ACC112 (cell line): ENCODE results near the gene TMEM203.

ENCODE experiments used
- H2AFZ ChIP-seq: fragments of 200-600 bp; sonication (generic); one replicate; pipeline ENCODE4 v1.6.0; 2017; ENCODE audit warnings: antibody characterized with exemption, low read length; ENCODE audit not compliant: unreplicated experiment
- H3K27ac ChIP-seq: fragments of 200-600 bp; sonication (generic); 2 replicates; pipeline ENCODE4 v1.5.1; 2014; ENCODE audit warnings: low read depth, mild to moderate bottlenecking, antibody characterized with exemption, low read length, moderate library complexity
- H3K27me3 ChIP-seq: fragments of 200-600 bp; sonication (generic); 2 replicates; pipeline ENCODE4 v1.6.1; 2014; ENCODE audit warnings: mild to moderate bottlenecking, antibody characterized with exemption, low read length, moderate library complexity, mixed read lengths; ENCODE audit not compliant: insufficient read depth
- H3K36me3 ChIP-seq: fragments of 200-600 bp; sonication (generic); 2 replicates; pipeline ENCODE4 v1.6.1; 2016; ENCODE audit warnings: mild to moderate bottlenecking, antibody characterized with exemption, low read length, moderate library complexity, mixed read lengths; ENCODE audit not compliant: insufficient read depth
- H3K4me1 ChIP-seq: fragments of 200-600 bp; sonication (generic); one replicate; pipeline ENCODE4 v1.6.1; 2016; ENCODE audit warnings: low read length, mixed read lengths; ENCODE audit not compliant: insufficient read depth, unreplicated experiment, control insufficient read depth
- H3K4me3 ChIP-seq: fragments of 200-600 bp; sonication (generic); 2 replicates; pipeline ENCODE4 v1.5.1; 2014; ENCODE audit warnings: mild to moderate bottlenecking, low read depth, low read length
- H3K79me2 ChIP-seq: fragments of 200-600 bp; sonication (generic); one replicate; pipeline ENCODE4 v1.6.0; 2016; ENCODE audit warnings: low read length; ENCODE audit not compliant: control insufficient read depth, unreplicated experiment, insufficient read depth

Gene TMEM203

GRCh38 chr9:137205126-137206069 lies at the start of gene TMEM203, which contains the start of gene NDOR1:
TSS of gene TMEM203 (minus strand) at chr9:137205648. CDS start at chr9:137205414, 234 bp downstream.
TSS of gene NDOR1 (plus strand) at chr9:137205700. CDS start at chr9:137205778, 78 bp downstream.
- Histone ChIP-seq H3K27me3 (no peaks in the 10 kb centered on the region), H3K36me3 (no peaks in the 10 kb centered on the region), H3K27ac (peak within 1 kb of the TSS; percentile 44; the same call in 1 of the 2 replicates), H3K4me3 (peak within 1 kb of the TSS; percentile 100), H3K79me2 (peaks cover 36% of the 10 kb centered on the region), H3K4me1 (peaks cover 17% of the 10 kb centered on the region), H2AFZ (peak within 1 kb of the TSS; percentile 76)

GRCh38 chr9:137254624-137255447 lies 49.4 kb upstream of the TMEM203 start, which contains the start of gene NELFB:
TSS of gene NELFB (plus strand) at chr9:137255327.
- H3K36me3 ChIP-seq: peaks cover 6% of the 10 kb centered on the region; the same call in 1 of the 2 replicates
- H3K4me3 ChIP-seq: peak within 1 kb of the TSS; percentile 83
- no peak within 1 kb of the TSS for H3K27ac ChIP-seq
- peaks cover 19% of the 10 kb centered on the region for H3K79me2 ChIP-seq
- H2AFZ ChIP-seq: peak within 1 kb of the TSS; percentile 98
- peaks cover 14% of the 10 kb centered on the region for H3K4me1 ChIP-seq
- H3K27me3 ChIP-seq: no peaks in the 10 kb centered on the region

GRCh38 chr9:137253717-137254623 lies 48.5 kb upstream of the TMEM203 start:
- H3K79me2 ChIP-seq: peaks cover 19% of the 10 kb centered on the region
- no peak overlapping the region for H3K27ac ChIP-seq
- H2AFZ ChIP-seq: peak overlapping the region; percentile 98
- H3K27me3 ChIP-seq: no peaks in the 10 kb centered on the region
- H3K36me3 ChIP-seq: peaks cover 6% of the 10 kb centered on the region; the same call in 1 of the 2 replicates
- H3K4me1 ChIP-seq: peaks cover 14% of the 10 kb centered on the region
- H3K4me3 ChIP-seq: peak overlapping the region; percentile 83

GRCh38 chr9:137252555-137253506 lies 47.4 kb upstream of the TMEM203 start:
- Histone ChIP-seq H2AFZ (no peak overlapping the region), H3K4me3 (no peak overlapping the region), H3K36me3 (0 out of 2 replicates have a peak, but pooled peaks cover 3% of the 10 kb centered on the region), H3K27me3 (no peaks in the 10 kb centered on the region), H3K27ac (no peak overlapping the region), H3K79me2 (peaks cover 19% of the 10 kb centered on the region), H3K4me1 (peaks cover 14% of the 10 kb centered on the region)

GRCh38 chr9:137251490-137252268 lies 46.2 kb upstream of the TMEM203 start:
- H3K4me3 ChIP-seq: no peak overlapping the region

GRCh38 chr9:137251194-137251461 lies 45.7 kb upstream of the TMEM203 start, which contains the start of gene STPG3:
TSS of gene STPG3 (plus strand) at chr9:137251286. CDS start at chr9:137251287, 1 bp downstream.
- H3K36me3 ChIP-seq: no peaks in the 10 kb centered on the region
- H3K4me3 ChIP-seq: no peak within 1 kb of the TSS
- H3K4me1 ChIP-seq: peaks cover 5% of the 10 kb centered on the region
- no peaks in the 10 kb centered on the region for H3K27me3 ChIP-seq
- no peak within 1 kb of the TSS for H3K27ac ChIP-seq
- peaks cover 8% of the 10 kb centered on the region for H3K79me2 ChIP-seq
- no peak within 1 kb of the TSS for H2AFZ ChIP-seq

More at GRCh38 chr9:137251490-137252268, 46.2 kb upstream of the TMEM203 start:
- Histone ChIP-seq H2AFZ (no peak overlapping the region), H3K27ac (no peak overlapping the region), H3K27me3 (no peaks in the 10 kb centered on the region), H3K79me2 (peaks cover 13% of the 10 kb centered on the region), H3K36me3 (no peaks in the 10 kb centered on the region), H3K4me1 (peaks cover 11% of the 10 kb centered on the region)

- H3K79me2 ChIP-seq: peaks cover 2% of the 10 kb centered on the region
Measured at GRCh38 chr9:137250329-137251193, 45.1 kb upstream of the TMEM203 start.

GRCh38 chr9:137247916-137248175 lies 42.4 kb upstream of the TMEM203 start:
- peaks cover 3% of the 10 kb centered on the region; the same call in 1 of the 2 replicates for H3K36me3 ChIP-seq
- H3K27ac ChIP-seq: no peak overlapping the region
- H3K4me3 ChIP-seq: no peak overlapping the region
- peaks cover 14% of the 10 kb centered on the region for H3K79me2 ChIP-seq
- peaks cover 15% of the 10 kb centered on the region for H3K4me1 ChIP-seq
- H3K27me3 ChIP-seq: no peaks in the 10 kb centered on the region
- no peak overlapping the region for H2AFZ ChIP-seq

More at GRCh38 chr9:137250329-137251193, 45.1 kb upstream of the TMEM203 start:
- Histone ChIP-seq H3K4me3 (no peak overlapping the region), H3K27me3 (no peaks in the 10 kb centered on the region), H3K4me1 (peaks cover 5% of the 10 kb centered on the region), H2AFZ (no peak overlapping the region), H3K27ac (no peak overlapping the region), H3K36me3 (no peaks in the 10 kb centered on the region)
